AG09319 (cell line): ENCODE results near the gene TTLL11.

ENCODE experiments used
- DNase-seq: peaks from one replicate; pipeline ENCODE4 v3.0.0-alpha.2; 2010; ENCODE audit warnings: low read depth; ENCODE audit errors: extremely low read depth
- TF ChIP-seq, protein P1 (sequence below): IDR thresholded peaks from 2 replicates; pipeline ENCODE4 v1.5.1; 2011; ENCODE audit warnings: low read depth, mild to moderate bottlenecking, inconsistent platforms, low read length, moderate library complexity

The TTLL11 gene

DNA sequence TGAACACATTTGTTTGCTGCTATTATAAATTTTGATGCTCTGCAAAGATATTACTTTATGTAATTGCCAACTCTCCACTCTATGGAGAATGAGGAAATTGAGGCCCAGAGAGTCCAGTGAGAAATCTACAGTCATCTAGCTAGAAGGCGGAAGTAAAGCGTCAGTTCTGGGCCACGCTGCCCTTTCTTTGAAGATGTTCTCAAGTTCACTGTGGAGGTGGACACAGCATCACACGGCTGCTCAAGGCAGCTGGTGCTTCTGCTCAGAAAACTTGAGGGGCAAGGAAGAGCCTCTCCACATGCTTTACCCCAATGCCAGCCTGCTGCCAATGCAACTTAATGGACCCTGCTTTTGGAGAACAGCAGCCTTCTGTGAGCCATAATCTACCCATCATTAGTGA is 96.3 kb downstream of the TTLL11 start:
- TF ChIP-seq, protein P1, sequence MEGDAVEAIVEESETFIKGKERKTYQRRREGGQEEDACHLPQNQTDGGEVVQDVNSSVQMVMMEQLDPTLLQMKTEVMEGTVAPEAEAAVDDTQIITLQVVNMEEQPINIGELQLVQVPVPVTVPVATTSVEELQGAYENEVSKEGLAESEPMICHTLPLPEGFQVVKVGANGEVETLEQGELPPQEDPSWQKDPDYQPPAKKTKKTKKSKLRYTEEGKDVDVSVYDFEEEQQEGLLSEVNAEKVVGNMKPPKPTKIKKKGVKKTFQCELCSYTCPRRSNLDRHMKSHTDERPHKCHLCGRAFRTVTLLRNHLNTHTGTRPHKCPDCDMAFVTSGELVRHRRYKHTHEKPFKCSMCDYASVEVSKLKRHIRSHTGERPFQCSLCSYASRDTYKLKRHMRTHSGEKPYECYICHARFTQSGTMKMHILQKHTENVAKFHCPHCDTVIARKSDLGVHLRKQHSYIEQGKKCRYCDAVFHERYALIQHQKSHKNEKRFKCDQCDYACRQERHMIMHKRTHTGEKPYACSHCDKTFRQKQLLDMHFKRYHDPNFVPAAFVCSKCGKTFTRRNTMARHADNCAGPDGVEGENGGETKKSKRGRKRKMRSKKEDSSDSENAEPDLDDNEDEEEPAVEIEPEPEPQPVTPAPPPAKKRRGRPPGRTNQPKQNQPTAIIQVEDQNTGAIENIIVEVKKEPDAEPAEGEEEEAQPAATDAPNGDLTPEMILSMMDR, result no peak
- DNase-seq, result no peak

DNA sequence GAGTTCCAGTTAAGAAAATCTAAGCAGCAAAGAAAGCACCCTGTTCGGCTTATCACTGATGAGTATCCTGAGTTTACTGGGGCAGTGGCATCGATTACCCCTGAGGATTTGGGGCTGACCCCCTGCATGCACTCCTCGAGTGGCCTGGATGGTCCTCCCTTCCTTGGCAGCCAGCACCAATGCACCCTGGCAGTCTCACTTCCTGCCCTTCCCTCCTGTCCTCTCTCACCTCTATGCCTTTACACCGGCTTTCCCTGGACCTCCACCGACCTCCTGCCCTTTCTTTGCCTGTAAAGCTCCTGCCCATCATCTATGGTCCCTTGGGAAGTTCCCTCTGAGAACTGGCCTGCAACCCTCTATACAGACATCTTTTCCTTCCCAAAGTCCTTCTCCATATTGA is 97.1 kb downstream of the TTLL11 start:
- TF ChIP-seq, protein P1, result no peak
- DNase-seq, result no peak

DNA sequence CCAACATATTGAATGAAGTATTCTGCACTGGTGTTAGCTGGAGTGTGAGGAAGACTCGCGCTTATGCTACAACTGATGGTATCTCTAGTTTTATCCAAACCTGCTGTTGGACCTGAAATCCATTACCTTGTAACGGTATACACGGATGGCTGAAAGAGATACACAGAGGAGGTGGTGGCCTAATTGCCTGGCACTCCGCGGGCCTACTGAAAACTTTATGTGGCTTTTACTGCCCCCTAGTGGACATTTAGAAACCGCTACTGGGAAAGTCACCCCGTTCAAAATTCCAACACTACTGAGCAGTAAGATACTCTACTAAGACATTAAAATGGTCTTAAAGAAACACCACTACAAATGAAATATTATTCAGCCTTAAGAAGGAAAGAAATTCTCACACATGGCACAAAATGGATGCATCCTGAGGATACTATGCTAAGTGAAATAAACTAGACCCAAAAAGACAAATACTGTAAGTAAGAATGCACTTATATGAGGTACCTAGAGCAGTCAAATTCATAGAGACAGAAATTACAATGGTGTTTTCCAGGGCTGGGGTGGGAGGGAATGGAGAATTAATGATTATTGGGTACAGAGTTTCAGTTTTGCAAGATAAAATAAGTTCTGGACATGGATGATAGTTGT is 100.4 kb downstream of the TTLL11 start:
- peak; percentile 45 for DNase-seq
- TF ChIP-seq, protein P1, result peak; percentile 69

DNA sequence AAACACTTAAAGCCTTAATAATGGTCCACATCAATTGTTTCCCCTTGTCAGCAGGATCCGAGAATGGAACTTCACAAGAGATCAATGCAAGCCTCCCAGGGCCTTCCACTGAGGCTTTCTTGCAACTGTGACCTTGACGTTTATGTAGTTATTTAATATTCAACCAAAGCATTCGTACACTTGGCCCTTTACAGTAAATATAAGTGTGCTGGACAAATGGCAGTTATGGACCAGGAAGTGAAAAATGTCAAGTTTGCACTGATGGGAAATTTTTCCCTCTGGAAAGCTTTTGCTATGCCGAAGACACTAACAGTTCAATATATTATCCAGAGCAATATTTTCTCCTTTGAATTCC is 101.8 kb downstream of the TTLL11 start:
- DNase-seq, result no peak
- TF ChIP-seq, protein P1, result no peak

GRCh38 chr9:121990600-121991306 is 102.4 kb downstream of the TTLL11 start:
- no peak for DNase-seq
- TF ChIP-seq, protein P1, result no peak

DNA sequence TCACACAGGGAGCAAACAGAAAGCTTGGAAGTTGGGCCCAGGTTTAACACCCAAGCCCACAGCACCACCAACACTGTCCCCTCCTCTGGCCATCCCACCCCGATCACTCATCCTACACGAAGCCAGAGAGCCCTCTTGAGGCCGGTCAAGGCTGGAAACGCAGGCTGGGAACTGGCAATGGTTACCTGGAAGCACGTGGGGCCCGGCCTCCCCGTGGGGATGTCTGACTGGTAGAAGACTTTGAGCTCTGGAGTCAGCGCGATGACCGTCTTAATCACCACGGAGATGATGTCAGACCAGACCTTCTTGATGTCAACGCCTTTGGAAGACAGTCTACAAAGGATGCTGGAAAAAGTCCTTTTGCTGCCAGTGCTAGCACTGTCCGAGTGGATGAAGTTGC is 104.1 kb downstream of the TTLL11 start:
- TF ChIP-seq, protein P1, result peak; percentile 1
- DNase-seq, result no peak

- TF ChIP-seq, protein P1, result no peak
- DNase-seq, result no peak
Measured at GRCh38 chr9:121987314-121987713, 105.8 kb downstream of the TTLL11 start.
